Measurements from ENCODE around the gene OOEP.

Gene OOEP

GRCh38 chr6:73353636-73354593 is 15.8 kb downstream of the OOEP start, which contains the start of gene DPPA5:
Gene DPPA5, minus strand, starts transcription at chr6:73354276. Its CDS starts 51 bp downstream, at chr6:73354225.
- H3K27me3 Mint-ChIP-seq, result peaks cover 29% of the 10 kb centered on the region
- intact Hi-C loops (cut with micrococcal nuclease), result no loop called here
- H3K27ac Mint-ChIP-seq, result no peak within 1 kb of the TSS
- H3K4me1 Mint-ChIP-seq (ENCODE audit: low read depth), result no peaks in the 10 kb centered on the region
- H3K9me3 Mint-ChIP-seq, result no peaks in the 10 kb centered on the region
- H3K36me3 Mint-ChIP-seq (ENCODE audit: low read depth), result no peaks in the 10 kb centered on the region
- H3K4me3 Mint-ChIP-seq, result no peak within 1 kb of the TSS

- Mint-ChIP-seq H3K36me3 (ENCODE audit: low read depth) (no peaks in the 10 kb centered on the region), H3K9me3 (no peaks in the 10 kb centered on the region), H3K27ac (no peak overlapping the region), H3K27me3 (peaks cover 45% of the 10 kb centered on the region), H3K4me1 (ENCODE audit: low read depth) (no peaks in the 10 kb centered on the region), H3K4me3 (no peak overlapping the region)
- intact Hi-C loops (cut with micrococcal nuclease), result no loop called here
Observed at GRCh38 chr6:73349311-73349710, 20.4 kb downstream of the OOEP start.

DNA sequence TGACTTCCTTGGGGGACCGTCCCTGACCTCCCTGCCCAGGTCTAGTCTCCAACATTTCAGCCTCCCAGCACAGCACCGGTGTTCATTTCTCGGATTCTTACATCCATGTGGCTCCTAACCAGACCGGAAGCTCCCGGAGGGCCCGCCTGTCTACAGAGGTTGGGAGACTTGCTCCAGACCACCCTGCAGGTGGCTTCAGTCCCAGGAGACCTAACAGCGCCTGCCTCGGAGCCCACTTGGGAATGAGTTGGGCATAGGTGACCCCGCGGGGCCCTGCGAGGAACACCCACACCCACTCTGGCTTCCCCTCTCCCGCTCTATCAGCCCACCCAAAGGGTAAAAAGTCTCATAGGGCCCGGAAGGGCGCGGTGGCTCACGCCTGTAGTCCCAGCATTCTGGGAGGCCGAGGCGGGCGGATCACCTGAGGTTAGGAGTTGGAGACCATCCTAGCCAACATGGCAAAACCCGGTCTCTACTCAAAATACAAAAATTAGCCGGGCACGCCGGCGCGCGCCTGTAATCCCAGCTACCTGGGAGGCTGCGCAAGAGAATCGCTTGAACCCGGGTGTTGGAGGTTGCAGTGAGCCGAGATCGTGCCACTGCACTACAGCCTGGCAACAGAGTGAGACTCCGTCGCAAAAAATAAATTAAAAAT is 21.0 kb downstream of the OOEP start:
- Mint-ChIP-seq H3K27me3 (peaks cover 42% of the 10 kb centered on the region), H3K27ac (no peak overlapping the region), H3K4me3 (no peak overlapping the region), H3K9me3 (no peaks in the 10 kb centered on the region), H3K36me3 (ENCODE audit: low read depth) (no peaks in the 10 kb centered on the region), H3K4me1 (ENCODE audit: low read depth) (no peaks in the 10 kb centered on the region)
- intact Hi-C loops (cut with micrococcal nuclease), result no loop called here

DNA sequence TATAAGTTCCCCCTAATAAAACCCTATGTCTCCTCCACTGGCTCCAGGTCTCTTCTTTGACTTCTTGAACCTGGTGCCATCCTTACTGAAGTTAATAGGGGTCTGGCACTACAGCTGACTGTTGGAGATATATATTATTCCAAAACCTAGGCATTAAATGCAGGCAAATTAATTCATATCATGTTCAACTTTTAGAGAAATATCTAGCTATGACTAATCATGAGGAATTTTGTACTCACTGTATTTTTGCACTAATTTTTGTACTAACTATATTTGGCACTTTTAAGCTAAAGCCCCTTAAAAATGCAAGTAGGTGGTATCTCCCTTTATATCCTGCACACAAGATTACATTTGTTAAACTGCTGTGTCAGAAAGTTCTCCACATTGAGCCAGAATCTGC is 26.5 kb downstream of the OOEP start:
- H3K4me3 Mint-ChIP-seq, result no peak overlapping the region
- no peaks in the 10 kb centered on the region for H3K4me1 Mint-ChIP-seq (ENCODE audit: low read depth)
- H3K27me3 Mint-ChIP-seq, result peaks cover 12% of the 10 kb centered on the region
- no peak overlapping the region for H3K27ac Mint-ChIP-seq
- H3K36me3 Mint-ChIP-seq (ENCODE audit: low read depth), result no peaks in the 10 kb centered on the region
- no peaks in the 10 kb centered on the region for H3K9me3 Mint-ChIP-seq
- intact Hi-C loops (cut with micrococcal nuclease), result no loop called here

DNA sequence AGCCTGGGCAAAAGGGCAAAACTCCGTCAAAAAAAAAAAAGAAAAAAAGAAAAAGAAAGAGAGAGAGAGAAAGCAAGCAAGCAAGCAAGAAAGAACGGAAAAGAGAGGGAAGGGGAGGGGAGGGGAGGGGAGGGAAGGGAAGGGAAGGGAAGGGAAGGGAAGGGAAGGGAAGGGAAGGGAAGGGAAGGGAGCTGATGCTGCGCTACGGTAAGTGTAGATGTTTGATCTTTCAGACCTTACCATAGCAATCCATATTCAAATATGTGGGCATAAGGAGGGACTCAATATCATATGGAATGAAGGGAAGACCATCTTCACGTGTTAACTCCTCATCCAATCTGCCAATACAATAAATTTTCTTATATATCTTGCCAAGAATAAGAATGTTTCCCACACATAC is 27.5 kb downstream of the OOEP start:
- intact Hi-C loops (cut with micrococcal nuclease), result no loop called here
- H3K9me3 Mint-ChIP-seq, result no peaks in the 10 kb centered on the region
- H3K4me1 Mint-ChIP-seq (ENCODE audit: low read depth), result no peaks in the 10 kb centered on the region
- peaks cover 7% of the 10 kb centered on the region for H3K27me3 Mint-ChIP-seq
- H3K27ac Mint-ChIP-seq, result no peak overlapping the region
- H3K4me3 Mint-ChIP-seq, result no peak overlapping the region
- no peaks in the 10 kb centered on the region for H3K36me3 Mint-ChIP-seq (ENCODE audit: low read depth)

DNA sequence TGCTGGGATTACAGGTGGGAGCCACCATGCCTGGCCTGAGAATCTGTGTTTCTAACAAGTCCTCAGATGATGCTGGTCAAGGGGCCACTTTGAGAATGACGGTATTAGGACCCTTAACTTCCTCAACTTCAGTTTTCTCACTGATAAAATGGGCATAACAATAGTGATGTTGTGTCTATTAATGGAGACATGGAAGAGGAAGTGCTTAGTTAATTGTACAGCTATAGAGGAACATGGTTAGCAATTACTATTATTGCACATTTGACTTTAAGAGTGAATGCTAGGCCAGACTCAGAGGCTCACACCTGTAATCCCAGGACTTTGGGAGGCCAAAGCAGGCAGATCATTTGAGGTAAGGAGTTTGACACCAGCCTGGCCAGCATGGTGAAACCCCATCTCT is 28.4 kb downstream of the OOEP start:
- intact Hi-C loops (cut with micrococcal nuclease), result no loop called here
- Mint-ChIP-seq H3K36me3 (ENCODE audit: low read depth) (no peaks in the 10 kb centered on the region), H3K27me3 (peaks cover under 1% of the 10 kb centered on the region), H3K4me3 (no peak overlapping the region), H3K27ac (no peak overlapping the region), H3K9me3 (no peaks in the 10 kb centered on the region), H3K4me1 (ENCODE audit: low read depth) (no peaks in the 10 kb centered on the region)

- no peaks in the 10 kb centered on the region for H3K36me3 Mint-ChIP-seq (ENCODE audit: low read depth)
- intact Hi-C loops (cut with micrococcal nuclease), result no loop called here
- no peaks in the 10 kb centered on the region for H3K4me1 Mint-ChIP-seq (ENCODE audit: low read depth)
- no peaks in the 10 kb centered on the region for H3K9me3 Mint-ChIP-seq
- no peaks in the 10 kb centered on the region for H3K27me3 Mint-ChIP-seq
- no peak overlapping the region for H3K27ac Mint-ChIP-seq
- H3K4me3 Mint-ChIP-seq, result no peak overlapping the region
Observed at GRCh38 chr6:73340048-73340447, 29.6 kb downstream of the OOEP start.

DNA sequence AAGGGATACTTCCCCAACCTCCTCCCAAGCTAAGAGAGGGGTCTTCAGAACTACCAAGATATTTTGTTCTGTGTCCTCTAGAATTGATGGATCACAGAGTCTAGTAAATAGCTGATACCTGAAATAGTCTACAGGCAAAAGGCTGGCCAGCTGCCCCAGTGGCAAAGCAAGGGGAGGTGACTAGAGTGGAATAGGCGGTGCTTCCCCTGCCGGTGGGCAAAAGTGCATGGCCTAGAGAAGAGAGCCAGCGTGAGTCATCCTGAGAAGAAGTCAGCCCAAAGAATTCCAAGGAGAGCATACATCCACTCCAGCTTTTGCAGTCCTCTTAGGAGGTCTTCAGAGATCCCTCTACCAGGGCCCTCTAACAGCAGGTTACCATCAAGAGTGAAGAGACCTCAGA is 30.4 kb downstream of the OOEP start:
- Mint-ChIP-seq H3K9me3 (no peaks in the 10 kb centered on the region), H3K4me3 (no peak overlapping the region), H3K36me3 (ENCODE audit: low read depth) (no peaks in the 10 kb centered on the region), H3K4me1 (ENCODE audit: low read depth) (no peaks in the 10 kb centered on the region), H3K27me3 (no peaks in the 10 kb centered on the region), H3K27ac (no peak overlapping the region)
- intact Hi-C loops (cut with micrococcal nuclease), result no loop called here

GRCh38 chr6:73329201-73329600 is 40.5 kb downstream of the OOEP start:
- H3K27ac Mint-ChIP-seq, result no peak overlapping the region

DNA sequence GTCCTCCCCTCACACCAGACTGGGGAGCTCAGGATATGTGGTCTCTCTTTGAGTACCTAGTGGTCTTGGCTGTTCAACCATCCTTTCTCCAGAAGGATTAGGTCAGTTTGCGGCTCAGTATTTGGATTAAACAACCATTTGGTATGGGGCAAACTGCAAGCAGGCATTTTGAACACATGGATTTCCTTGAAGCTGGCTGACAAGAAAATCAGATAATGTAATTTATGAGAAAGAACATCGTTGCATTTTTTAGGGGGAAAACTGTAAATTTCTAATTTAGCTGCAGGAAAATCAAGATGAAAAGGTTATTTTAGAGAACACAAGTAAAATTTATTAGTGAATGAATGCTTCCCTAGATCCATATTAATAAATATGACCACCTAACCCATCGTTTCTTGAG is 40.9 kb downstream of the OOEP start:
- Mint-ChIP-seq H3K36me3 (ENCODE audit: low read depth) (no peaks in the 10 kb centered on the region), H3K4me3 (no peak overlapping the region), H3K27ac (no peak overlapping the region), H3K9me3 (no peaks in the 10 kb centered on the region), H3K4me1 (ENCODE audit: low read depth) (no peaks in the 10 kb centered on the region), H3K27me3 (peaks cover 12% of the 10 kb centered on the region)
- intact Hi-C loops (cut with micrococcal nuclease), result loop anchor here (10.0 kb wide), 1 partner anchor 714 kb away; no protein-coding TSS in a partner anchor

More at GRCh38 chr6:73329201-73329600, 40.5 kb downstream of the OOEP start:
- H3K36me3 Mint-ChIP-seq (ENCODE audit: low read depth), result no peaks in the 10 kb centered on the region
- H3K9me3 Mint-ChIP-seq, result no peaks in the 10 kb centered on the region
- intact Hi-C loops (cut with micrococcal nuclease), result loop anchor here (10.0 kb wide), 1 partner anchor 714 kb away; no protein-coding TSS in a partner anchor
- H3K27me3 Mint-ChIP-seq, result peaks cover 12% of the 10 kb centered on the region
- no peaks in the 10 kb centered on the region for H3K4me1 Mint-ChIP-seq (ENCODE audit: low read depth)
- H3K4me3 Mint-ChIP-seq, result no peak overlapping the region

DNA sequence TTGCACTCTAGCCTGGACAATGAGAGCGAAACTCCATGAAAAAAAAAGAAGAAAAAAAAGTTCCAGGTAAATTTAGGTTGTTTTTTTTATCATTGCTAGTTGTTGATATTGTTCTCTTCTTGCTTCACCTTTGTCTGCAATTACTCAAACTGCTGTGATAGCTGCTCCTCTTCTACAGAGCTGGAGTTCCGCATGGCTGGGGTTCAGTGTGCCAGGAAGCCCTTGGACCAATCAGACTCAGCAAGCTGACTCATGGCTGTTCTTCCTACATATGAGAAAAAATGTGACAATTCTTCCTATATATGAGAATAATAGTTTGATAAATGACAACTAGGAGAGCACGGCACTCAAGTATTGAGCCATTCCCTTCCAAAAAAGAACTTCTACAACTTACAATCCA is 44.0 kb downstream of the OOEP start:
- H3K4me3 Mint-ChIP-seq, result no peak overlapping the region
- H3K27me3 Mint-ChIP-seq, result peaks cover 9% of the 10 kb centered on the region
- intact Hi-C loops (cut with micrococcal nuclease), result loop anchor here (1.0 to 10.0 kb wide), 3 partner anchors 40 to 915 kb away; no protein-coding TSS in a partner anchor
- H3K9me3 Mint-ChIP-seq, result no peaks in the 10 kb centered on the region
- H3K27ac Mint-ChIP-seq, result no peak overlapping the region
- H3K4me1 Mint-ChIP-seq (ENCODE audit: low read depth), result no peaks in the 10 kb centered on the region
- no peaks in the 10 kb centered on the region for H3K36me3 Mint-ChIP-seq (ENCODE audit: low read depth)

DNA sequence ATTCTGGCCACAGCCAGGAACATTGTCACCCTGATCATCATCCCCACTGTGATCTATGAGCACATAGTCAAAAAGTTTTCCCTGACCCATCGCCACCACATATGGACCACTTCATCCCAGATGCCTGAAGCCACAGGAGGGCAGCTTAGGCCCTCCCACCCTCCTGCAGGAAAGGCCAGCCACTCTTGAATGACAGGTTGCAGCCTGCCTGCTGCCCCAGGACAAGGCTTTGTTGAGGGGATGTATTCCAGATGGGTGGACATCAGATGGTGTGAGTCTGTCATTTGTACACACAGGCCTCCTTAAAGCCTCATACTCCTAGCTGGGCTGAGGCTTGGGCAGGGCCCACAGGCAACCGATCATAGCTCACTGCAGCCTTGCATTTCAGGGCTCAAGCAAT is 46.4 kb downstream of the OOEP start:
- Mint-ChIP-seq H3K4me1 (ENCODE audit: low read depth) (no peaks in the 10 kb centered on the region), H3K36me3 (ENCODE audit: low read depth) (no peaks in the 10 kb centered on the region), H3K4me3 (no peak overlapping the region), H3K27me3 (peaks cover 6% of the 10 kb centered on the region), H3K9me3 (peaks cover 4% of the 10 kb centered on the region), H3K27ac (no peak overlapping the region)
- intact Hi-C loops (cut with micrococcal nuclease), result loop anchor here (10.0 kb wide), 1 partner anchor 709 kb away; no protein-coding TSS in a partner anchor
